ES-I3 (cell line): ENCODE data around the gene SRPRB.
A peak's percentile ranks its signal among the peaks of the same experiment; 100 is the strongest.

Source experiments
- H3K36me3 ChIP-seq: 2 replicates; pipeline ENCODE4 v1.6.1; 2013; ENCODE audit warnings: mild to moderate bottlenecking, low read length, control low read depth, moderate library complexity; ENCODE audit not compliant: insufficient read depth
- H3K4me1 ChIP-seq: 2 replicates; pipeline ENCODE4 v1.6.1; 2013; ENCODE audit warnings: mild to moderate bottlenecking, control low read depth, low read length; ENCODE audit not compliant: insufficient read depth
- H3K9ac ChIP-seq: 2 replicates; pipeline ENCODE4 v1.6.1; 2013; ENCODE audit warnings: low read depth, mild to moderate bottlenecking, low read length, moderate library complexity
- H3K9me3 ChIP-seq: 2 replicates; pipeline ENCODE4 v1.6.1; 2013; ENCODE audit warnings: mild to moderate bottlenecking, low read length, moderate library complexity; ENCODE audit not compliant: control insufficient read depth, insufficient read depth

The SRPRB gene, protein sequence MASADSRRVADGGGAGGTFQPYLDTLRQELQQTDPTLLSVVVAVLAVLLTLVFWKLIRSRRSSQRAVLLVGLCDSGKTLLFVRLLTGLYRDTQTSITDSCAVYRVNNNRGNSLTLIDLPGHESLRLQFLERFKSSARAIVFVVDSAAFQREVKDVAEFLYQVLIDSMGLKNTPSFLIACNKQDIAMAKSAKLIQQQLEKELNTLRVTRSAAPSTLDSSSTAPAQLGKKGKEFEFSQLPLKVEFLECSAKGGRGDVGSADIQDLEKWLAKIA

DNA sequence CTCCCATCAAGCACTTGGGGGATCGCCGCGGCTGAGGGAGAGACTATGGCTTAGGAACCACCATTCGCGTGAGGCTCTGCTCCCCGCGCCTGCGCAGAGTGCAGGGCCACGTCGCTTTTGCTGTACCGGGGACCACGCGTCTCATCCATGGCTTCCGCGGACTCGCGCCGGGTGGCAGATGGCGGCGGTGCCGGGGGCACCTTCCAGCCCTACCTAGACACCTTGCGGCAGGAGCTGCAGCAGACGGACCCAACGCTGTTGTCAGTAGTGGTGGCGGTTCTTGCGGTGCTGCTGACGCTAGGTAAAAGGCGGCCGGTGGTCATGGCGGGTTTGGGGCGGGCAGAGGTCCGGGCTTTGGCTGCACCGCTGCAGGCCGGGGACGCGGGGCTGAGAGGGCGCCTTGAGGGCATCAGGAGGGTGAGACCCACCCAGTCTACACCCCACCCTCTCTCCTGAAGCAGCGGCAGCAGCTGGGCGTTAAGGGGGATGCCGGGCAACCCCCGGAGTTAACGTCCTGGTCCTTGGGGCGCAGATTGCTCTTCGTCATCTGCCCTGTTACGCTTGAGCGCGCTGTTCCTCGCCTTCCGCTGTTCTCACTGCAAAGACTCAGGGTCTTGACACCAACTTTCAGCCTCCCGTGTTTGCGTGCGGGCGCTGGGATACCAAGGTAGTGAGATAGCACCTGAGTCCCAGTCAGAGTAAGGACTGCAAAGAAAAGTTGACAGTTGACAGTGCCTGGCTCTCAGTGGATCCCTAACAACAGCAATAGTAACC, at the start of gene SRPRB:
Gene SRPRB, plus strand, starts transcription at position 114 of the 774 bp plus-strand sequence. Its CDS starts 34 bp downstream, at position 148.
- no peaks in the 10 kb centered on the region; the same call in 1 of the 2 replicates for H3K36me3 ChIP-seq
- peak within 1 kb of the TSS; percentile 85 for H3K9ac ChIP-seq
- peaks cover 3% of the 10 kb centered on the region for H3K4me1 ChIP-seq
- no peaks in the 10 kb centered on the region for H3K9me3 ChIP-seq

DNA sequence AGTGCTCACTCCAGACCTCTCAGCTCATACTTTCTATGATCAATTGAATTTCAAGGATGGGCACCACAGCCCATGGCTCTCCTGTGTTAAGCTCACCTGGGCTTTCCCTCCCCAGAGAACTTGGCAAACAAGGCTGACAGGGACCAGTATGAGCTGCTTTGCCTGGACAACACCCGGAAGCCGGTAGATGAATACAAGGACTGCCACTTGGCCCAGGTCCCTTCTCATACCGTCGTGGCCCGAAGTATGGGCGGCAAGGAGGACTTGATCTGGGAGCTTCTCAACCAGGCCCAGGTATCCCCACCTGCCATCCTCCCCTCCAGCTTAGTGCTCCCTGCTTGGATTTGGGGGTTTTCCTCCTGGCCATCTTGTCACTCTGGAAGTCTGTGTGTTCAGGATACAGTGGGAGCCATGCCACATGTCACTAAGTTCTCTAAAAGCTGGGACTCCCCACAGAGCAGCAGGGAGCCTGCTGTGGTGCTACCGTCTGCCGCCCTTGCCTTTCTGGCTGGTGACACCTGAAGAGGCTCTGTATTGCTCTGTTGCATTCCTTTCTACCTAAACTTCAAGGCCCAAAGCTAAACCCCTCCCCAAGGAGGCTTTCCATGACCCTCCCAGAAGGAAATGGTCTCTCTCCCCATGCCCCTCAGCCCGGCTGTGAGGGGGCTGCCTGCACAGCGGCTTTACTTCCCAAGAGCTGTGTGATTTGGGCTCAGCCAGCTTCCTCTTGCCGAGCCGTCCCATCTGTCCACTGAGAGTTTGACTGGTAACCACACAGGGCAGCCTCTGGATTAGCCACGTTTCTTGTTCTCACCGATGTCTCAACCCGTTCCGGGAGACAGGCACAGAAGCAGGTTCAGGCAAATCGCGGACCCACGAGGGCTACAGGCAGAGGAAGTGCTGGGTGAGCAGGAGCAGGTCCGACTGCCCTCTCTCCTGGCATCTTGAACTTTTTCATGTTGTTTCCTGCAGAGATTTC, 48.6 kb upstream of the SRPRB start:
- Histone ChIP-seq H3K9me3 (no peaks in the 10 kb centered on the region), H3K4me1 (no peaks in the 10 kb centered on the region; the same call in 1 of the 2 replicates), H3K9ac (no peak overlapping the region), H3K36me3 (no peaks in the 10 kb centered on the region)

DNA sequence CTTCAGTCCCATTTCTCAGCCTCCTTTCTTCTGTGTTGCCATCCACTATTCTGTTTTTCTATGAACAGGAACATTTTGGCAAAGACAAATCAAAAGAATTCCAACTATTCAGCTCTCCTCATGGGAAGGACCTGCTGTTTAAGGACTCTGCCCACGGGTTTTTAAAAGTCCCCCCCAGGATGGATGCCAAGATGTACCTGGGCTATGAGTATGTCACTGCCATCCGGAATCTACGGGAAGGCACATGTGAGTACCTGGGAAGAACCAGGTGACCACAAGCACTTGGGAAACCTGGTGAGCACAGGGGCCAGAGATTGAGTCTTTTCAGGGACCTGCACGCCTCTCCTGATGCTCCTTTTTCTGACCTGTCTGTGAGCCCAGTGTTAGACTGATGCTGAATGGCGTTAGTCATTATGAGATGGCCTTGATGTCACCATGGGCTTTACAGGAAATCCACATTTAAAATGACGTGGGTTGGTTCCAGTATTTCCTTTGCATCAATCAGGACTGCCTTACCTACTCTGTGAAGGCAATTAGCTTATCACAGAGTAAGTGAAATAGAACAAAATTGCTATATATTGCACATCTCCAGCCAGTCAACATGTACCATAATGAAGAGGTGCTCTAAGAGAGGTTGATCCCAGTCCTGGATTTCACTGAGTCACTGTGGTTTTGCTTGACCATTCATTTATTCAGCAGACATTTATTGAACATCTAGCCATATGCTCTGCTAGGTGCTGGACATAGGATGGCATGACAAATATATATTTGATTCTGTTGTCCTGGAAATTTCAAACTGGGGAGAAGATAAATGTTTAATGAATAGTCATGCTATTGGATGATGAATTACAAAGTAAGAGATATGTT, 47.7 kb upstream of the SRPRB start:
- no peaks in the 10 kb centered on the region for H3K9me3 ChIP-seq
- no peaks in the 10 kb centered on the region for H3K36me3 ChIP-seq
- H3K4me1 ChIP-seq: no peaks in the 10 kb centered on the region; the same call in 1 of the 2 replicates
- no peak overlapping the region for H3K9ac ChIP-seq

DNA sequence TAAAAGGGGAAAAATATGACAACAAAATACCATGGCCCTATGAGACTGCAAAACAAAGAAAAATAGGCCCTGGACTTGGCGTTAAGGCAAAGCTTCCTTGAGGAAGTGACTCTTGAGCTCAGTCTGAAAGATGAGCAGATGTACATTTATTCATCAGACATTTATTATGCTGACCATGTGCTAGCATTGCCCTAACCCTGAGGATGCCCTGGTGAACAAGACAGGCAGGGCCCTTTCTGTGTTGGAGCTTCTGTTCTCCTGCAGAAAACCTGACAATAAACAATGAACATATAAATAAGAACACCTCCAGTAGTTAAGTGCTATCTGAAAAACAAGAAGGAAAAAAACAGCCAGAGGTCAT, 47.1 kb upstream of the SRPRB start:
- H3K9me3 ChIP-seq: no peaks in the 10 kb centered on the region
- no peak overlapping the region for H3K9ac ChIP-seq
- H3K36me3 ChIP-seq: no peaks in the 10 kb centered on the region
- no peaks in the 10 kb centered on the region; the same call in 1 of the 2 replicates for H3K4me1 ChIP-seq

DNA sequence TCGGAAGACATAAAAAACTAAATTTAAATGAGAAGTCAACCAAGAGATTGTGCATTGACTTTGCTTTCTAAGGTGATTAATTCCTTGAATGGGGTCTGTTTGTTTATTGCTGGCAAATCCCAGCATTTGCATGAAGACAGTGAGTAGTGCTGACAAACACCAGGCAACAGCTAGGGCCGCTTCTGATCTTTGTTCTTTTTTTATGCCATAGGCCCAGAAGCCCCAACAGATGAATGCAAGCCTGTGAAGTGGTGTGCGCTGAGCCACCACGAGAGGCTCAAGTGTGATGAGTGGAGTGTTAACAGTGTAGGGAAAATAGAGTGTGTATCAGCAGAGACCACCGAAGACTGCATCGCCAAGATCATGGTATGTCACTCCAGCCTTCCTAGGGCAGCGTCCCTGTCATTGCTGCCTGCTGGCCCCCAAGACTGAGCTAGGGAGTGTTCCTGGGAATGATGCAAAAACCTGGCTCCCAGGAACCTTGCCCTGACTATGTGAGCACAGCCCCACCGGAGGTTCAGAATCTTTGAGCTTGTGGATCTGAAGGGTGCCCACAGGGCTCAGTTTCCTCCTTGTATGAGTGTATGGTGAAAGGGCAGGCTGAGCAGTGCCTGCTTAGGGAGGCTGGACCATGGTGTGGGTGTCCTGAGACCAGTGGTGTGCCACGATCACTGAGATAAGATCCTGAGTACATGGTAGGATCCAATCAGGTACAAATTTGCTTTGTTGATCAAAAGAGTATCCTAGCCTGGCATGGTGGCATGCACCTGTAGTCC, 46.5 kb upstream of the SRPRB start:
- H3K4me1 ChIP-seq: no peaks in the 10 kb centered on the region; the same call in 1 of the 2 replicates
- H3K9me3 ChIP-seq: no peaks in the 10 kb centered on the region
- H3K36me3 ChIP-seq: no peaks in the 10 kb centered on the region
- H3K9ac ChIP-seq: no peak overlapping the region

DNA sequence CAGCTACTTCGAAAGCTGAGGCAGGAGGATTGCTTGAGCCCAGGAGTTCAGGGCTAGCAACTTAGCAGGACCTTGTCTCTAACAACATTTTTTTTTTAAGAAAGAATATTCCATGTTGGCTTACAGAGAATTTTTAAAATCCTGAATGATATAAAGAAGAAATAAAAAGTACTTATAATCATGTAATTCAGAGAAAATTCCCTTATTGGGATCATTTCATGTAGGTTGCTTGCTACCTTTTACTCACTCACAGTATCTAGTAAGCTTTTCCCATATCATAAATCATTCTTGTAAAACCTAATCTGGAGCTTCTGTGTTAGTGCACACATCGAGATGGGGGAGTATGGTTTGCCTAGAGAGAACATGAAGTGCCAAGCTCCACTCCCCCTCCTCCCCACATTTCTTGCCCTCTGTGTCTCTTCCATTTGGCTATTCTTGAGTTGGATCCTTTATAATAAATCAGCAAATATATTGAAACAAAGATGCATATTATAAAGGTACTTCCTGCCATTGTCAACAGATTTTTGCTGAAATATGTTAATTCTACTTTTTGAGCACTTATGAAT, 45.8 kb upstream of the SRPRB start:
- Histone ChIP-seq H3K36me3 (no peaks in the 10 kb centered on the region), H3K9ac (no peak overlapping the region), H3K9me3 (no peaks in the 10 kb centered on the region)

DNA sequence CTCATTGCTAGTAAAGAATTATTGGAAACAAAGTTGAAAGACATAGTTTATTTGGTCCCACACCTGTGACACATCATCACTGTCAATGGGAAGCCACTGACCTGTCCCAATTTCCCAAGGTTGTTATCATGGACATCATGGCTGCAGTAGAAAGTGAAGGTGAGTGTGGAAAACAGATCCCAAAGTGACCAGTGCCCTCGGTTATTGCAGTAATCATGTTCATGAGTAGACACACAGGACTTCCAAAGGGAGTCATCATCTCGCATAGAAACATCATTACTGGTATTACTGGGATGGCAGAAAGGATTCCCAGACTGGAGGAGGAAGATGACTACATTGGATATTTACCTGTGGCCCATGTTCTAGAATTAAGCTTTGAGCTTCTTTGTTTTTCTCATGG, 44.7 kb upstream of the SRPRB start:
- Histone ChIP-seq H3K4me1 (no peaks in the 10 kb centered on the region; the same call in 1 of the 2 replicates), H3K9ac (no peak overlapping the region), H3K36me3 (no peaks in the 10 kb centered on the region), H3K9me3 (no peaks in the 10 kb centered on the region)

More for the DNA sequence above, 45.8 kb upstream of the SRPRB start:
- no peaks in the 10 kb centered on the region; the same call in 1 of the 2 replicates for H3K4me1 ChIP-seq

DNA sequence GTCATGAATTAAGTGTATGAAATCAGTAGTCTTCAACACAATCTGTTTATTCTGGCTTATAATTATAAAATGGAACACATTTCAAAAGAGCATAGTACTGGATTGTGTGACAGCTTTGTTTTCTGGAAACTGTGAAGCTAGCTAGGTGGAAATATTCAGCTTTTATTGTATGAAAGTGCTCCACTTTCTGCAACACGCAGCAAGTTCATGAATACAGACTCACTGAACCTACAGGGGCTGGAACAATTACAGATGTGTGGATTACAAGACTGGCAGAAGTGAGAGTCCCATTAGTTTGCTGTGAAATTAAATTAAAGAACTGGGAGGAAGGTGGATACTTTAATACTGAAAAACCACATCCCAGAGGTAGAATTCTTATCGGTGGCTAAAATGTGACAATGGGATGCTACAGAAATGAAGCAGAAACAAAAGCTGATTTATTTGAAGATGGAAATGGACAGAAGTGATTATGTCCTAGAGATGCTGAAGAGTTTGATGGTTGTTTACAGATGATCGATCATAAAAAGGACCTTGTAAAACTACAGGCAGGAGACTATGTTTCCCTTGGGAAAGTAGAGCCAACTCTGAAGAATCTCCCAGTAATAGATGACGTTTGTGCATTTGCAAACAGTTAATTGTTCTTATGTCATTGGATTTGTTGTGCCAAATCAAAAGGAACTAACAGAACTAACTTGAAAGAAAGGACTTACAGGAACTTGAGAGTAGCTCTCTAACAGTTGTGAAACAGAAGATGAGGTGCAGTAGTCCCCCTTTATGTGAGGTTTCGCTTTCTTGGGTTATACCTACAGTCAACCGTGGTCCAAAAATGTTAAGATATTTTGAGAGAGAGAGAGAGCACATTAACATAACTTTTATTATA, 43.8 kb upstream of the SRPRB start:
- no peak overlapping the region for H3K9ac ChIP-seq
- no peaks in the 10 kb centered on the region; the same call in 1 of the 2 replicates for H3K4me1 ChIP-seq
- no peaks in the 10 kb centered on the region for H3K36me3 ChIP-seq
- H3K9me3 ChIP-seq: no peaks in the 10 kb centered on the region

DNA sequence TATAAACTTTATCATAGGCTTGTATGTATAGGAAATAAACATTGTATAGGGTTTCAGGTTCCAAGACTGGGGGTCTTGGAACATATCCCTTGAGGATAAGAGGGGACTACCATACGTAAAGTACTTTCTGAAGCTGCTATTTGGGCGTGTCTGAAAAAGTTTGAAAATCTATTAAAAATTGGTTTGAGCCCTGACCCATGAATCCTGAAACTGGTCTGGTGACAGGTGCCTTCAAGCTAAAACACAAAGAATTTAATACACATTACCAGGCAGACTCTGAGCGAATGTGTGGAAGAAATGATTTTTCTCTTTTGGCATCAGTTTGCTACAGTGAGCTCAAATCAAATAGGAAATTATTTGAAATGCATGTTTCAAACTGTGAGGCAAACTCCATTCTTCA, 43.1 kb upstream of the SRPRB start:
- H3K4me1 ChIP-seq: no peaks in the 10 kb centered on the region; the same call in 1 of the 2 replicates
- no peak overlapping the region for H3K9ac ChIP-seq
- H3K36me3 ChIP-seq: no peaks in the 10 kb centered on the region
- no peaks in the 10 kb centered on the region for H3K9me3 ChIP-seq

DNA sequence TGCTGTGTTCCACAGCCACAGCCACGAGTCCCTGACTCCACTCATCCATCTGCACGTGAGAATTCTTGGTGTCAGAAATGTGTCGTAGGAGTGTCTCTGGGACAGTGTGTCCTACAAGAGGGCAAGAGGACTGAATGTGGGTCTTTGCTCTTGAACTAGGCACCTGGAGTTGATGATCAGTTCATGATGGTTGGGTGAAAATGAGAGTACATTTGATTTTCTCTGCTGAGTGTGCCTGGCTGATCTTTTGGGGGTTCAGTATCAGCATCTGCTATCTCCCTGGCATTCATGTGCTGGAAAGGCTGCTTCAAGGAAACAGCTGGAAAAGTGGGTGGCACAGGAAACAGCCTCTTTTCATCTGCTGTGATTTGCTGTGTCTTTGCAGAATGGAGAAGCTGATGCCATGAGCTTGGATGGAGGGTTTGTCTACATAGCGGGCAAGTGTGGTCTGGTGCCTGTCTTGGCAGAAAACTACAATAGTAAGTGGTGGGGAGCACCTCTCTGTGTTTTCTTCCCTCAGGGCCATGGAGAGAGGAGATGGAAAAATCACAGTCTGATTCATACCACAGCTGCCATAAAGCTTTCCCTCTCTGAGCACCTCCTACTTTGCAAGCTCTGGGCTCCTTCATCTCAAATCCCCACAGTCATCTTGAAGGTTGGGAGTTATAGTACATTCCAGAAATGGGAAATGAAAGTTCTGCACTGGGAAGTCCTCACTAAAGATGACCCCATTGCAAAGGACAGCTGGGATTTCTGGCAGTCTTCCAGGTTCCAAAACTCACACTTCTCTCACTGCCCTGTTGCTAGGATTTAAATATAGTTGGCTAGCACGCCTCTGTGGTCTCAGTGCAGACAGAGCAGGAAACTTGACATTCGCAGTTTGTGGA, 41.6 kb upstream of the SRPRB start:
- H3K9me3 ChIP-seq: no peaks in the 10 kb centered on the region
- no peaks in the 10 kb centered on the region for H3K36me3 ChIP-seq
- no peak overlapping the region for H3K9ac ChIP-seq
- no peaks in the 10 kb centered on the region for H3K4me1 ChIP-seq

DNA sequence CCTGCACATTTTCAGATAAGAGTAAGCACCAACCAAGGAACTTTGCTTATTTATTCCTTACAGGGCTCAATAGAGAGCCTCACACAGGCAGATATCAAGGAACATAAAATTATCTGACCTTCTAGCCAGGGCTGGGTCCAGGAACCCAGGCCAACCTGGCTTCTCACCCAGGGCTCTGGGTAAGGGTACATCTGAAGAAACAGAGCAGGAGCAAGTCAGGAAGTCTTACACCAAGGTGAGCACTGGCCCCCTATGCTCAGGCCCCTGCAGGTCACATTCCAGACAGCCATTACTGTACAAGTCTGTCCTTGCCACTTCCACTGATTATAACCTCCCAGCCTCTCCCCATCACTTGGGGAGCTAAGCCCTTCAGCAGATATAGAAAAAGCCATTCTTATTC, 40.4 kb upstream of the SRPRB start:
- H3K36me3 ChIP-seq: no peaks in the 10 kb centered on the region
- H3K4me1 ChIP-seq: no peaks in the 10 kb centered on the region
- no peak overlapping the region for H3K9ac ChIP-seq
- H3K9me3 ChIP-seq: no peaks in the 10 kb centered on the region
